ENCODE data around the gene ZFAND5. TPM values are rescaled to one million over a fixed set of nuclear protein-coding genes. Genes with fewer than 3 reads are reported as not detected.

Gene ZFAND5
- total and polyA plus RNA-seq, 2 of the 13 experiments (the other 11 are each of a cell fraction or from before 2014, with no cell fraction given), result 53.4 to 60.2 TPM

- Histone ChIP-seq H2AFZ (ENCODE audit: low read length) (no peak overlapping the region), H3K79me2 (ENCODE audit: insufficient read depth, low read length) (peaks cover 13% of the 10 kb centered on the region), H3K9me3 (ENCODE audit: low read length) (no peaks in the 10 kb centered on the region), H3K4me3 (replicated peaks in 1 of 3; ENCODE audit: insufficient read depth in 1 of 3, low read depth in 2 of 3, low read length in 3 of 3) (no peak overlapping the region), H3K4me1 (ENCODE audit: insufficient read depth, low read length) (peaks cover 37% of the 10 kb centered on the region), H3K36me3 (replicated peaks in 1 of 2; ENCODE audit: control insufficient read depth in 1 of 2, insufficient read depth in 2 of 2, low read length in 2 of 2) (peaks cover 12 to 41% of the 10 kb centered on the region in 2 experiments), H3K9ac (ENCODE audit: insufficient read depth, low read depth, low read length) (no peak overlapping the region), H3K27me3 (ENCODE audit: control insufficient read depth in 1 of 2, insufficient read depth in 2 of 2, low read length in 2 of 2) (no peaks in the 10 kb centered on the region), H4K20me1 (ENCODE audit: insufficient read depth, low read length) (peaks cover 27% of the 10 kb centered on the region), H3K4me2 (ENCODE audit: low read depth, low read length) (no peak overlapping the region), H3K27ac (ENCODE audit: extremely low read length, insufficient read depth, low read length) (no peak overlapping the region)
- in situ Hi-C loops (cut with HindIII; ENCODE audit: extremely low pct_ligation_motif_present, low pct_unique_long_range_greater_than_20kb), result no loop called here
- ATAC-seq (peak; percentile 73), FAIRE-seq (no peak), DNase-seq (ENCODE audit: low spot score) (peak; percentile 38)
- intact Hi-C loops (cut with micrococcal nuclease; ENCODE audit: unreplicated experiment), result loop anchor here (1.0 to 10.0 kb wide), 2 partner anchors 9 to 471 kb away; no protein-coding TSS in a partner anchor
- BruUV-seq (replicated peaks), result no TSS peak
- POLR2A ChIA-PET, result interaction anchor here (2.7 kb wide), 1 partner anchor 9 kb away, joined by 11 read pairs; no protein-coding TSS in a partner anchor
- WGBS (ENCODE audit: low lambda C conversion rate), result 74% methylated on average over 4 of the region's 4 CpGs
- CTCF ChIA-PET (ENCODE audit: low intra/inter-chr PET ratio, low total read pairs), result no interaction called here
- TF ChIP-seq SP4 (CRISPR knock-in tag; IDR thresholded peaks at IDR 0.05), result no peak
- TF ChIP-seq ZBTB2 (CRISPR knock-in tag; IDR thresholded peaks at IDR 0.05; ENCODE audit: low read depth), result no peak
- TF ChIP-seq ZBTB39 (CRISPR knock-in tag; IDR thresholded peaks at IDR 0.05), result no peak
- no peak for TF ChIP-seq GPBP1L1 (CRISPR knock-in tag; IDR thresholded peaks at IDR 0.05)
- no peak for TF ChIP-seq ZNF512 (CRISPR knock-in tag; IDR thresholded peaks at IDR 0.05)
- peak; percentile 78; the same call in 1 of the 2 replicates for TF ChIP-seq ZNF614 (CRISPR knock-in tag; IDR thresholded peaks at IDR 0.05; ENCODE audit: borderline replicate concordance)
- no peak for TF ChIP-seq PHF8 (CRISPR knock-in tag; IDR thresholded peaks at IDR 0.05)
- TF ChIP-seq POLR2AphosphoS2 (IDR thresholded peaks at IDR 0.05; ENCODE audit: low read depth, low read length), result peak; percentile 89
- TF ChIP-seq CBX5 (CRISPR knock-in tag; IDR thresholded peaks at IDR 0.05; ENCODE audit: borderline replicate concordance), result no peak
- TF ChIP-seq ARNT2 (CRISPR knock-in tag; IDR thresholded peaks at IDR 0.05; ENCODE audit: low read depth), result no peak
- no peak for TF ChIP-seq CENPBD1 (CRISPR knock-in tag; IDR thresholded peaks at IDR 0.05; ENCODE audit: borderline replicate concordance, low read depth)
- no peak for TF ChIP-seq CERS6 (CRISPR knock-in tag; IDR thresholded peaks at IDR 0.05)
Observed at GRCh38 chr9:72353455-72354116, 11.4 kb downstream of the ZFAND5 start.

Measured in HepG2 (cell line).